Measurements from ENCODE around the gene VGLL4.

Gene VGLL4

GRCh38 chr3:11622586-11623550 is 20.8 kb downstream of the VGLL4 start:
- Histone ChIP-seq H3K36me3 (ENCODE audit: control insufficient read depth in 1 of 2, insufficient read depth in 2 of 2, low read length in 2 of 2) (no peaks in the 10 kb centered on the region), H2BK12ac (ENCODE audit: low read length) (no peak overlapping the region), H3K9me3 (ENCODE audit: insufficient read depth, low read depth, low read length) (no peaks in the 10 kb centered on the region), H3K27me3 (ENCODE audit: insufficient read depth, low read length) (no peaks in the 10 kb centered on the region), H2BK5ac (ENCODE audit: low read depth, low read length, poor library complexity) (no peak overlapping the region), H3K9ac (ENCODE audit: low read length) (no peak overlapping the region), H3K4me2 (ENCODE audit: low read length) (no peak overlapping the region), H3K79me1 (ENCODE audit: low read length) (no peaks in the 10 kb centered on the region), H3K14ac (ENCODE audit: low read length) (no peak overlapping the region), H3K23ac (ENCODE audit: low read length) (no peak overlapping the region), H4K8ac (ENCODE audit: low read depth, low read length) (no peak overlapping the region), H3K27ac (ENCODE audit: low read depth, low read length) (no peak overlapping the region), H2BK120ac (ENCODE audit: insufficient read depth, low read length, poor library complexity) (no peak overlapping the region), H2AFZ (ENCODE audit: insufficient read depth, low read length, poor library complexity) (no peak overlapping the region), H3K18ac (ENCODE audit: low read length) (no peak overlapping the region), H3K4ac (ENCODE audit: low read depth, low read length) (peak overlapping the region; percentile 90), H3K4me1 (ENCODE audit: control insufficient read depth in 1 of 2, insufficient read depth in 2 of 2, low read length in 2 of 2) (peaks cover 3 to 13% of the 10 kb centered on the region in 2 experiments), H4K12ac (ENCODE audit: low read depth, low read length) (no peak overlapping the region), H2AK5ac (ENCODE audit: low read length) (no peak overlapping the region), H3K4me3 (ENCODE audit: low read depth, low read length) (no peak overlapping the region), H4K91ac (ENCODE audit: low read depth, low read length) (no peak overlapping the region), H3K79me2 (ENCODE audit: control insufficient read depth, insufficient read depth, low read length, poor library complexity) (peaks cover 7% of the 10 kb centered on the region)
- WGBS (ENCODE audit: extremely low coverage, insufficient coverage, insufficient read length), result no CpG with 5 or more reads among the region's 9 CpGs
- peak; percentile 28 to 72 for DNase-seq

- Histone ChIP-seq H2BK12ac (ENCODE audit: low read length) (no peak overlapping the region), H2AFZ (ENCODE audit: insufficient read depth, low read length, poor library complexity) (no peak overlapping the region), H3K4me1 (ENCODE audit: control insufficient read depth in 1 of 2, insufficient read depth in 2 of 2, low read length in 2 of 2) (peaks cover 10 to 16% of the 10 kb centered on the region in 2 experiments), H3K27ac (ENCODE audit: low read depth, low read length) (no peak overlapping the region), H3K79me1 (ENCODE audit: low read length) (no peaks in the 10 kb centered on the region), H3K4me2 (ENCODE audit: low read length) (no peak overlapping the region), H4K12ac (ENCODE audit: low read depth, low read length) (no peak overlapping the region), H3K18ac (ENCODE audit: low read length) (no peak overlapping the region), H4K91ac (ENCODE audit: low read depth, low read length) (no peak overlapping the region), H3K14ac (ENCODE audit: low read length) (no peak overlapping the region), H3K23ac (ENCODE audit: low read length) (no peak overlapping the region), H2AK5ac (ENCODE audit: low read length) (no peak overlapping the region), H3K4ac (ENCODE audit: low read depth, low read length) (no peak overlapping the region), H3K9ac (ENCODE audit: low read length) (no peak overlapping the region), H3K36me3 (ENCODE audit: control insufficient read depth in 1 of 2, insufficient read depth in 2 of 2, low read length in 2 of 2) (no peaks in the 10 kb centered on the region), H2BK120ac (ENCODE audit: insufficient read depth, low read length, poor library complexity) (no peak overlapping the region), H4K8ac (ENCODE audit: low read depth, low read length) (no peak overlapping the region), H3K9me3 (ENCODE audit: insufficient read depth, low read depth, low read length) (no peaks in the 10 kb centered on the region), H3K4me3 (ENCODE audit: low read depth, low read length) (no peak overlapping the region), H3K79me2 (ENCODE audit: control insufficient read depth, insufficient read depth, low read length, poor library complexity) (peaks cover 10% of the 10 kb centered on the region), H3K27me3 (ENCODE audit: insufficient read depth, low read length) (no peaks in the 10 kb centered on the region), H2BK5ac (ENCODE audit: low read depth, low read length, poor library complexity) (no peak overlapping the region)
- no CpG with 5 or more reads among the region's 2 CpGs for WGBS (ENCODE audit: extremely low coverage, insufficient coverage, insufficient read length)
- DNase-seq, result no peak
Measured at GRCh38 chr3:11621077-11621476, 22.6 kb downstream of the VGLL4 start.

- H2AFZ ChIP-seq (ENCODE audit: insufficient read depth, low read length, poor library complexity), result no peak overlapping the region
- no peaks in the 10 kb centered on the region for H3K9me3 ChIP-seq (ENCODE audit: insufficient read depth, low read depth, low read length)
- H2BK12ac ChIP-seq (ENCODE audit: low read length), result no peak overlapping the region
- no peak overlapping the region for H4K8ac ChIP-seq (ENCODE audit: low read depth, low read length)
- H3K79me2 ChIP-seq (ENCODE audit: control insufficient read depth, insufficient read depth, low read length, poor library complexity), result peaks cover 13% of the 10 kb centered on the region
- no peak overlapping the region for H2AK5ac ChIP-seq (ENCODE audit: low read length)
- no peak overlapping the region for H2BK5ac ChIP-seq (ENCODE audit: low read depth, low read length, poor library complexity)
- no peak overlapping the region for H3K27ac ChIP-seq (ENCODE audit: low read depth, low read length)
- H3K4me1 ChIP-seq (ENCODE audit: control insufficient read depth in 1 of 2, insufficient read depth in 2 of 2, low read length in 2 of 2), result peaks cover 13 to 19% of the 10 kb centered on the region in 2 experiments
- no peak for DNase-seq
- no peak overlapping the region for H4K91ac ChIP-seq (ENCODE audit: low read depth, low read length)
- no peaks in the 10 kb centered on the region for H3K36me3 ChIP-seq (ENCODE audit: control insufficient read depth in 1 of 2, insufficient read depth in 2 of 2, low read length in 2 of 2)
- H2BK120ac ChIP-seq (ENCODE audit: insufficient read depth, low read length, poor library complexity), result no peak overlapping the region
- no peak overlapping the region for H3K9ac ChIP-seq (ENCODE audit: low read length)
- no peak overlapping the region for H3K18ac ChIP-seq (ENCODE audit: low read length)
- no peak overlapping the region for H3K4me2 ChIP-seq (ENCODE audit: low read length)
- no peak overlapping the region for H3K14ac ChIP-seq (ENCODE audit: low read length)
- H3K4me3 ChIP-seq (ENCODE audit: low read depth, low read length), result no peak overlapping the region
- no CpG with 5 or more reads among the region's 11 CpGs for WGBS (ENCODE audit: extremely low coverage, insufficient coverage, insufficient read length)
- H3K27me3 ChIP-seq (ENCODE audit: insufficient read depth, low read length), result no peaks in the 10 kb centered on the region
- no peak overlapping the region for H4K12ac ChIP-seq (ENCODE audit: low read depth, low read length)
- H3K23ac ChIP-seq (ENCODE audit: low read length), result no peak overlapping the region
- no peak overlapping the region for H3K4ac ChIP-seq (ENCODE audit: low read depth, low read length)
- H3K79me1 ChIP-seq (ENCODE audit: low read length), result peaks cover 2% of the 10 kb centered on the region
Measured at GRCh38 chr3:11619946-11620652, 23.6 kb downstream of the VGLL4 start.

GRCh38 chr3:11619461-11619860 is 24.3 kb downstream of the VGLL4 start:
- peaks cover 2% of the 10 kb centered on the region for H3K79me1 ChIP-seq (ENCODE audit: low read length)
- H3K27me3 ChIP-seq (ENCODE audit: insufficient read depth, low read length), result no peaks in the 10 kb centered on the region
- H3K4me2 ChIP-seq (ENCODE audit: low read length), result no peak overlapping the region
- H3K14ac ChIP-seq (ENCODE audit: low read length), result no peak overlapping the region
- no peaks in the 10 kb centered on the region for H3K36me3 ChIP-seq (ENCODE audit: control insufficient read depth in 1 of 2, insufficient read depth in 2 of 2, low read length in 2 of 2)
- H2AFZ ChIP-seq (ENCODE audit: insufficient read depth, low read length, poor library complexity), result no peak overlapping the region
- H2BK5ac ChIP-seq (ENCODE audit: low read depth, low read length, poor library complexity), result no peak overlapping the region
- no peak overlapping the region for H3K4me3 ChIP-seq (ENCODE audit: low read depth, low read length)
- H3K9ac ChIP-seq (ENCODE audit: low read length), result no peak overlapping the region
- H2BK12ac ChIP-seq (ENCODE audit: low read length), result no peak overlapping the region
- H2BK120ac ChIP-seq (ENCODE audit: insufficient read depth, low read length, poor library complexity), result no peak overlapping the region
- no peaks in the 10 kb centered on the region for H3K9me3 ChIP-seq (ENCODE audit: insufficient read depth, low read depth, low read length)
- no peak overlapping the region for H4K12ac ChIP-seq (ENCODE audit: low read depth, low read length)
- no peak overlapping the region for H2AK5ac ChIP-seq (ENCODE audit: low read length)
- peaks cover 13 to 19% of the 10 kb centered on the region in 2 experiments for H3K4me1 ChIP-seq (ENCODE audit: control insufficient read depth in 1 of 2, insufficient read depth in 2 of 2, low read length in 2 of 2)
- H3K18ac ChIP-seq (ENCODE audit: low read length), result no peak overlapping the region
- peaks cover 13% of the 10 kb centered on the region for H3K79me2 ChIP-seq (ENCODE audit: control insufficient read depth, insufficient read depth, low read length, poor library complexity)
- no peak for DNase-seq
- no peak overlapping the region for H3K23ac ChIP-seq (ENCODE audit: low read length)
- peak overlapping the region; percentile 84 for H3K4ac ChIP-seq (ENCODE audit: low read depth, low read length)
- H4K8ac ChIP-seq (ENCODE audit: low read depth, low read length), result no peak overlapping the region
- H3K27ac ChIP-seq (ENCODE audit: low read depth, low read length), result no peak overlapping the region
- H4K91ac ChIP-seq (ENCODE audit: low read depth, low read length), result no peak overlapping the region
- no CpG with 5 or more reads among the region's 6 CpGs for WGBS (ENCODE audit: extremely low coverage, insufficient coverage, insufficient read length)
